Measurements from ENCODE around the gene CAMSAP1.

CAMSAP1 gene

GRCh38 chr9:135790850-135791249, 116.5 kb downstream of the CAMSAP1 start:
- H2BK12ac ChIP-seq (ENCODE audit: low read length): no peak overlapping the region
- H3K36me3 ChIP-seq (replicated peaks in 1 of 2; ENCODE audit: control insufficient read depth in 2 of 2, insufficient read depth in 2 of 2, low read length in 2 of 2): no peaks in the 10 kb centered on the region
- H3K27me3 ChIP-seq (ENCODE audit: control insufficient read depth in 3 of 3, insufficient read depth in 3 of 3, low read depth in 1 of 3, low read length in 3 of 3): peaks cover 0 to 53% (median 0%) of the 10 kb centered on the region in 3 experiments
- peak overlapping the region; percentile 14 for H2BK15ac ChIP-seq (ENCODE audit: low read length)
- DNase-seq (ENCODE audit: low spot score): no peak
- peak overlapping the region; percentile 80 for H3K23ac ChIP-seq (ENCODE audit: low read depth, low read length, poor library complexity)
- no peak overlapping the region for H3K4me2 ChIP-seq (ENCODE audit: insufficient read depth, low read length, poor library complexity, severe bottlenecking)
- H3K79me1 ChIP-seq (ENCODE audit: low read depth, low read length): no peaks in the 10 kb centered on the region
- no CpG with 5 or more reads among the region's 11 CpGs for WGBS, 2 donors (ENCODE audit: extremely low coverage in 2 of 2, insufficient read length in 2 of 2, insufficient replicate concordance in 1 of 2)
- H4K91ac ChIP-seq (ENCODE audit: low read depth, low read length, poor library complexity): no peak overlapping the region
- H3K4ac ChIP-seq (ENCODE audit: low read length): no peak overlapping the region
- H3K4me3 ChIP-seq (ENCODE audit: low read length in 2 of 2): no peak overlapping the region
- H3K14ac ChIP-seq (ENCODE audit: low read length): no peak overlapping the region
- H4K8ac ChIP-seq (ENCODE audit: low read depth, low read length): no peak overlapping the region
- no peak overlapping the region for H3K27ac ChIP-seq (replicated peaks; ENCODE audit: low read length)
- no peak overlapping the region for H2BK120ac ChIP-seq (ENCODE audit: low read depth, low read length)
- H3K4me1 ChIP-seq (ENCODE audit: control insufficient read depth in 2 of 2, insufficient read depth in 1 of 2, low read depth in 1 of 2, low read length in 2 of 2): no peaks in the 10 kb centered on the region
- H2AK5ac ChIP-seq (ENCODE audit: low read depth, low read length): no peak overlapping the region
- no peaks in the 10 kb centered on the region for H3K9me3 ChIP-seq (replicated peaks in 1 of 2; ENCODE audit: control insufficient read depth in 2 of 2, insufficient read depth in 1 of 2, low read depth in 1 of 2, low read length in 2 of 2)
- no peak overlapping the region for H3K9ac ChIP-seq (ENCODE audit: low read depth, low read length, poor library complexity)
- H2AFZ ChIP-seq (ENCODE audit: low read length): no peak overlapping the region
- H3K18ac ChIP-seq (ENCODE audit: low read length): no peak overlapping the region
- no peak overlapping the region for H2BK5ac ChIP-seq (ENCODE audit: low read length)

- H4K8ac ChIP-seq (ENCODE audit: low read depth, low read length): no peak overlapping the region
- no peak overlapping the region for H3K9ac ChIP-seq (ENCODE audit: low read depth, low read length, poor library complexity)
- WGBS, 2 donors (ENCODE audit: extremely low coverage in 2 of 2, insufficient read length in 2 of 2, insufficient replicate concordance in 1 of 2): no CpG with 5 or more reads among the region's 10 CpGs
- H2AK5ac ChIP-seq (ENCODE audit: low read depth, low read length): no peak overlapping the region
- H3K4me1 ChIP-seq (ENCODE audit: control insufficient read depth in 2 of 2, insufficient read depth in 1 of 2, low read depth in 1 of 2, low read length in 2 of 2): no peaks in the 10 kb centered on the region
- H2AFZ ChIP-seq (ENCODE audit: low read length): no peak overlapping the region
- H3K14ac ChIP-seq (ENCODE audit: low read length): no peak overlapping the region
- no peak overlapping the region for H3K4me2 ChIP-seq (ENCODE audit: insufficient read depth, low read length, poor library complexity, severe bottlenecking)
- no peak overlapping the region for H3K27ac ChIP-seq (replicated peaks; ENCODE audit: low read length)
- no peak overlapping the region for H4K91ac ChIP-seq (ENCODE audit: low read depth, low read length, poor library complexity)
- no peak overlapping the region for H3K4me3 ChIP-seq (ENCODE audit: low read length in 2 of 2)
- no peaks in the 10 kb centered on the region for H3K79me1 ChIP-seq (ENCODE audit: low read depth, low read length)
- H2BK120ac ChIP-seq (ENCODE audit: low read depth, low read length): no peak overlapping the region
- H3K36me3 ChIP-seq (replicated peaks in 1 of 2; ENCODE audit: control insufficient read depth in 2 of 2, insufficient read depth in 2 of 2, low read length in 2 of 2): no peaks in the 10 kb centered on the region
- H2BK15ac ChIP-seq (ENCODE audit: low read length): peak overlapping the region; percentile 14
- no peaks in the 10 kb centered on the region for H3K9me3 ChIP-seq (replicated peaks in 1 of 2; ENCODE audit: control insufficient read depth in 2 of 2, insufficient read depth in 1 of 2, low read depth in 1 of 2, low read length in 2 of 2)
- no peak for DNase-seq (ENCODE audit: low spot score)
- no peak overlapping the region for H3K23ac ChIP-seq (ENCODE audit: low read depth, low read length, poor library complexity)
- H2BK5ac ChIP-seq (ENCODE audit: low read length): peak overlapping the region; percentile 35
- no peak overlapping the region for H3K4ac ChIP-seq (ENCODE audit: low read length)
- H3K18ac ChIP-seq (ENCODE audit: low read length): peak overlapping the region; percentile 5
- no peak overlapping the region for H2BK12ac ChIP-seq (ENCODE audit: low read length)
- peaks cover 0 to 53% (median 0%) of the 10 kb centered on the region in 3 experiments for H3K27me3 ChIP-seq (ENCODE audit: control insufficient read depth in 3 of 3, insufficient read depth in 3 of 3, low read depth in 1 of 3, low read length in 3 of 3)
These were observed 117.0 kb downstream of the CAMSAP1 start for GRCh38 chr9:135790356-135790755.

GRCh38 chr9:135789838-135790291, 117.5 kb downstream of the CAMSAP1 start:
- Histone ChIP-seq H3K9ac (ENCODE audit: low read depth, low read length, poor library complexity) (no peak overlapping the region), H3K18ac (ENCODE audit: low read length) (peak overlapping the region; percentile 17), H2AK5ac (ENCODE audit: low read depth, low read length) (peak overlapping the region; percentile 63), H2BK15ac (ENCODE audit: low read length) (peak overlapping the region; percentile 14), H3K14ac (ENCODE audit: low read length) (no peak overlapping the region), H3K36me3 (replicated peaks in 1 of 2; ENCODE audit: control insufficient read depth in 2 of 2, insufficient read depth in 2 of 2, low read length in 2 of 2) (no peaks in the 10 kb centered on the region), H3K4me3 (ENCODE audit: low read length in 2 of 2) (no peak overlapping the region), H3K4me2 (ENCODE audit: insufficient read depth, low read length, poor library complexity, severe bottlenecking) (no peak overlapping the region), H4K91ac (ENCODE audit: low read depth, low read length, poor library complexity) (no peak overlapping the region), H3K4me1 (ENCODE audit: control insufficient read depth in 2 of 2, insufficient read depth in 1 of 2, low read depth in 1 of 2, low read length in 2 of 2) (no peaks in the 10 kb centered on the region), H2AFZ (ENCODE audit: low read length) (no peak overlapping the region), H3K4ac (ENCODE audit: low read length) (no peak overlapping the region), H2BK120ac (ENCODE audit: low read depth, low read length) (no peak overlapping the region), H3K23ac (ENCODE audit: low read depth, low read length, poor library complexity) (no peak overlapping the region), H3K79me1 (ENCODE audit: low read depth, low read length) (no peaks in the 10 kb centered on the region), H3K27me3 (ENCODE audit: control insufficient read depth in 3 of 3, insufficient read depth in 3 of 3, low read depth in 1 of 3, low read length in 3 of 3) (peaks cover 0 to 55% (median 0%) of the 10 kb centered on the region in 3 experiments), H4K8ac (ENCODE audit: low read depth, low read length) (no peak overlapping the region), H2BK5ac (ENCODE audit: low read length) (peak overlapping the region; percentile 35), H3K9me3 (replicated peaks in 1 of 2; ENCODE audit: control insufficient read depth in 2 of 2, insufficient read depth in 1 of 2, low read depth in 1 of 2, low read length in 2 of 2) (no peaks in the 10 kb centered on the region), H2BK12ac (ENCODE audit: low read length) (no peak overlapping the region), H3K27ac (replicated peaks; ENCODE audit: low read length) (no peak overlapping the region)
- WGBS, 2 donors (ENCODE audit: extremely low coverage in 2 of 2, insufficient read length in 2 of 2, insufficient replicate concordance in 1 of 2): no CpG with 5 or more reads among the region's 13 CpGs
- no peak for DNase-seq (ENCODE audit: low spot score)

- Histone ChIP-seq H3K36me3 (replicated peaks in 1 of 2; ENCODE audit: control insufficient read depth in 2 of 2, insufficient read depth in 2 of 2, low read length in 2 of 2) (no peaks in the 10 kb centered on the region), H3K27me3 (ENCODE audit: control insufficient read depth in 3 of 3, insufficient read depth in 3 of 3, low read depth in 1 of 3, low read length in 3 of 3) (peaks cover 0 to 48% (median 0%) of the 10 kb centered on the region in 3 experiments), H2BK15ac (ENCODE audit: low read length) (peak overlapping the region; percentile 67), H2BK120ac (ENCODE audit: low read depth, low read length) (no peak overlapping the region), H3K18ac (ENCODE audit: low read length) (peak overlapping the region; percentile 91), H3K9ac (ENCODE audit: low read depth, low read length, poor library complexity) (no peak overlapping the region), H3K27ac (replicated peaks; ENCODE audit: low read length) (no peak overlapping the region), H4K8ac (ENCODE audit: low read depth, low read length) (peak overlapping the region; percentile 17), H2AK5ac (ENCODE audit: low read depth, low read length) (peak overlapping the region; percentile 6), H3K14ac (ENCODE audit: low read length) (peak overlapping the region; percentile 38), H3K4ac (ENCODE audit: low read length) (no peak overlapping the region), H3K9me3 (replicated peaks in 1 of 2; ENCODE audit: control insufficient read depth in 2 of 2, insufficient read depth in 1 of 2, low read depth in 1 of 2, low read length in 2 of 2) (no peaks in the 10 kb centered on the region), H4K91ac (ENCODE audit: low read depth, low read length, poor library complexity) (no peak overlapping the region), H3K4me3 (ENCODE audit: low read length in 2 of 2) (no peak overlapping the region), H3K4me1 (ENCODE audit: control insufficient read depth in 2 of 2, insufficient read depth in 1 of 2, low read depth in 1 of 2, low read length in 2 of 2) (no peaks in the 10 kb centered on the region), H2BK12ac (ENCODE audit: low read length) (peak overlapping the region; percentile 90), H2BK5ac (ENCODE audit: low read length) (peak overlapping the region; percentile 75), H3K4me2 (ENCODE audit: insufficient read depth, low read length, poor library complexity, severe bottlenecking) (no peak overlapping the region), H3K23ac (ENCODE audit: low read depth, low read length, poor library complexity) (no peak overlapping the region), H2AFZ (ENCODE audit: low read length) (no peak overlapping the region), H3K79me1 (ENCODE audit: low read depth, low read length) (no peaks in the 10 kb centered on the region)
- DNase-seq (ENCODE audit: low spot score): no peak
- WGBS, 2 donors (ENCODE audit: extremely low coverage in 2 of 2, insufficient read length in 2 of 2, insufficient replicate concordance in 1 of 2): no CpG with 5 or more reads among the region's 36 CpGs
These were observed 118.6 kb downstream of the CAMSAP1 start for GRCh38 chr9:135788576-135789300.
